HCEC 1CT (cell line): ENCODE measurements around the gene IBA57.

Source experiments
- DNase-seq: peaks from one replicate; pipeline ENCODE4 v3.0.0-alpha.2; 2017

Gene IBA57

GRCh38 chr1:228228601-228229074 is 63.0 kb downstream of the IBA57 start:
- DNase-seq: peak; percentile 91

- DNase-seq: no peak
Observed at GRCh38 chr1:228231189-228231588, 65.6 kb downstream of the IBA57 start.
